Activated naive CD4-positive, alpha-beta T cell treated with anti-CD3 and anti-CD28 coated beads, Interleukin-2, amount 50 U/mL, for 24 hours (primary cell): Measurements from ENCODE around the gene FHOD3.
A peak's percentile ranks its signal among the peaks of the same experiment; 100 is the strongest.

ENCODE experiments used
- H3K27ac Mint-ChIP-seq: one replicate; pipeline ENCODE4 v1.8.0; 2021; ENCODE audit warnings: mild to moderate bottlenecking, mixed read lengths
- H3K27me3 Mint-ChIP-seq: one replicate; pipeline ENCODE4 v1.8.0; 2021; ENCODE audit warnings: mixed read lengths
- H3K36me3 Mint-ChIP-seq: one replicate; pipeline ENCODE4 v1.8.0; 2021; ENCODE audit warnings: mixed read lengths
- H3K4me1 Mint-ChIP-seq: one replicate; pipeline ENCODE4 v1.8.0; 2021; ENCODE audit warnings: mixed read lengths
- H3K4me3 Mint-ChIP-seq: one replicate; pipeline ENCODE4 v1.8.0; 2021; ENCODE audit warnings: mild to moderate bottlenecking, mixed read lengths
- H3K9me3 Mint-ChIP-seq: one replicate; pipeline ENCODE4 v1.8.0; 2021; ENCODE audit warnings: mixed read lengths

FHOD3 gene

GRCh38 chr18:36769172-36769571 lies 471.7 kb downstream of the FHOD3 start:
- H3K27ac Mint-ChIP-seq = no peak overlapping the region
- H3K4me1 Mint-ChIP-seq = peaks cover 8% of the 10 kb centered on the region
- no peak overlapping the region for H3K4me3 Mint-ChIP-seq
- peaks cover 2% of the 10 kb centered on the region for H3K36me3 Mint-ChIP-seq
- no peaks in the 10 kb centered on the region for H3K9me3 Mint-ChIP-seq
- H3K27me3 Mint-ChIP-seq = peaks cover 3% of the 10 kb centered on the region

DNA sequence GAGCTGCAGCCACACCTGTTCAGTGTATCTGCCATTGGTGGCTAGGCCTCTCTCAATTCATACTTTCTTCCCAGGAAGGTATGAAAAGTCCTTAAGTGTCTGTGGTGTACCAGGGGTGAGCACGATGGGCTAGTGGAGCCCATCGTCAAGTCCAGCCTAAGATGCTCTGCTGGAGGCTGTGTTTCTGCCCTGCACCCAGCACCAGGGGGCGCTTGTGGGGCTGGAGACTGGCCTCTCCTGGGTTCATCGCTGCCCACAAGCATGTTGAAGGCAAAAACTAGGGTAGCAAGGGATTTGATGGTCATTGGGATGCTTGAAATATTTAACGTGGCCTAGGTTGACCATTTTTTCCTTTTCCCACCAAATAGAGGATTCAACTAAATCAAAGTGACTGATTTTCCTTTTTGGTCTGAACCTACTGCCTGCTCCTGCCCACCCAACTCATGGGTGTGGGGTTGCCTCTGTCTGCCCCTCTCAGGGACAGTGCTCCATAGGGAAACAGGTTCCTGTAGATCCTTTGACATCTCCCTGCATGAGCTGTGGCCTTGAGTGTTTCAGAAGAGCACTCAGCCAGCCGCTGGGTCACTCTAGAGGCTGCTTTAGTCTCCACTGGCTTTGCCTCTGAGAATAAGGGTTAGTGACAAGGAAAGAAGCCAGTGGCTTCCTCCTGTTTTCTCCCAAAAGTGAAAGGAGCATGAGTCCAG lies 472.2 kb downstream of the FHOD3 start:
- Mint-ChIP-seq H3K9me3 (no peaks in the 10 kb centered on the region), H3K27me3 (peaks cover 3% of the 10 kb centered on the region), H3K36me3 (peaks cover 2% of the 10 kb centered on the region), H3K4me3 (no peak overlapping the region), H3K4me1 (peaks cover 8% of the 10 kb centered on the region), H3K27ac (no peak overlapping the region)

DNA sequence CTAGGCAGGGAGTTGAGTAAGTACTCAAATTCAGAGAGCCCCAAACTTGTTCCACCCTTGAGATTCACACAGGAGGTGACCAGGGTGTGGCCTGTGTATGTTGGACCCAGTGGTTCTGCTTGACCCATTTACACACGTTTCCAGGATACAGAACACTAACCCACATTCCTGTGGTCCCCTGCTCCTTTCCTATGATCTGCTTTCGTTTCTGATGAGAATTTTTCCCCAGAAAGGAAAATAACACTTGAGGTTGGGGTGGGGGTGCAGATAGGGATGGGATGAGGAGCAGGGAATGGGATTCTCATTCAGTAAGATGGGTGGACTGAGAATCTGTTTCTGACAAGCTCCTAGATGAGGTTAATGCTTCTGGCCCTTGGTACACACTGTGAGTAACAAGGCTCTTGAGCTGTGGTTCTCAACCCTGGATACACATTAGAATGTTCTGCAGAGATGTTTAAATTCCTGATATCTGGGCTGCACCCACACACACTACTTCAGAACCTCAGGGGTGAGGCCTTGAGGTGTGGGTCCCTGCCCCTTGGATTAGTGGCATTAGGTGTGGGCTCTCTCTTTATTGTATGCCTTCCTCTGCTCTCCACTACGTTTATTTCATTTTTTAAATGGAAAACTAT lies 472.9 kb downstream of the FHOD3 start:
- peaks cover 2% of the 10 kb centered on the region for H3K36me3 Mint-ChIP-seq
- no peak overlapping the region for H3K4me3 Mint-ChIP-seq
- H3K4me1 Mint-ChIP-seq = peaks cover 8% of the 10 kb centered on the region

DNA sequence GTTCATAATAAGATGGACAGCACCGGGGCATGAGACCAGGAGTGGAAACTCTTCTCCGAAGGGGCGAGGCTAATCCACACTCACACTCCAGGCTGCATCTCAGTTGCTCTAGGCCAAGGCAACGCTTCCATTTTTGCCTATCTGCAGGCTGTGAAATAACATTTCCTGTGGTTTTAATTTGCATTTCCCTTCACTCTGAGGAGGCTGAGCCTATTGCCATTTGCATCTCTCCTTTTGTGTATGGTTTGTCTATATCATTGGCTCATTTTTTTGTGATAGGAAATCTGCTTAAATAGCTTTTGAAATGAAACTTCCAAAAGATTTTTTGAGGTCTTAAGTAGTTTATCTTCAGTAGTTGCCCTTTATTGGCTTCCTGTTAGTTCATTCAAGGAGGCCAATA lies 473.7 kb downstream of the FHOD3 start:
- Mint-ChIP-seq H3K36me3 (peaks cover 2% of the 10 kb centered on the region), H3K4me3 (no peak overlapping the region), H3K27ac (no peak overlapping the region), H3K4me1 (peaks cover 8% of the 10 kb centered on the region), H3K27me3 (peaks cover 3% of the 10 kb centered on the region), H3K9me3 (no peaks in the 10 kb centered on the region)

More for the DNA sequence above, 472.9 kb downstream of the FHOD3 start:
- H3K27ac Mint-ChIP-seq = no peak overlapping the region
- H3K27me3 Mint-ChIP-seq = peaks cover 3% of the 10 kb centered on the region
- H3K9me3 Mint-ChIP-seq = no peaks in the 10 kb centered on the region

GRCh38 chr18:36772241-36772723 lies 474.8 kb downstream of the FHOD3 start:
- H3K9me3 Mint-ChIP-seq = no peaks in the 10 kb centered on the region
- H3K27ac Mint-ChIP-seq = no peak overlapping the region
- peaks cover 2% of the 10 kb centered on the region for H3K36me3 Mint-ChIP-seq
- no peak overlapping the region for H3K4me3 Mint-ChIP-seq
- peaks cover 3% of the 10 kb centered on the region for H3K27me3 Mint-ChIP-seq
- H3K4me1 Mint-ChIP-seq = peaks cover 8% of the 10 kb centered on the region

- no peak overlapping the region for H3K4me3 Mint-ChIP-seq
- no peaks in the 10 kb centered on the region for H3K9me3 Mint-ChIP-seq
- H3K4me1 Mint-ChIP-seq = peaks cover 8% of the 10 kb centered on the region
- no peak overlapping the region for H3K27ac Mint-ChIP-seq
- H3K27me3 Mint-ChIP-seq = no peaks in the 10 kb centered on the region
- H3K36me3 Mint-ChIP-seq = peaks cover 2% of the 10 kb centered on the region
Measured at GRCh38 chr18:36775396-36775795, 477.9 kb downstream of the FHOD3 start.

GRCh38 chr18:36776650-36777049 lies 479.1 kb downstream of the FHOD3 start:
- H3K4me1 Mint-ChIP-seq = no peaks in the 10 kb centered on the region
- no peaks in the 10 kb centered on the region for H3K9me3 Mint-ChIP-seq
- peaks cover 2% of the 10 kb centered on the region for H3K36me3 Mint-ChIP-seq
- H3K27ac Mint-ChIP-seq = no peak overlapping the region
- H3K27me3 Mint-ChIP-seq = no peaks in the 10 kb centered on the region
- H3K4me3 Mint-ChIP-seq = no peak overlapping the region

GRCh38 chr18:36777566-36777965 lies 480.1 kb downstream of the FHOD3 start:
- Mint-ChIP-seq H3K9me3 (no peaks in the 10 kb centered on the region), H3K27me3 (no peaks in the 10 kb centered on the region), H3K4me1 (no peaks in the 10 kb centered on the region), H3K4me3 (no peak overlapping the region), H3K27ac (no peak overlapping the region), H3K36me3 (no peaks in the 10 kb centered on the region)

DNA sequence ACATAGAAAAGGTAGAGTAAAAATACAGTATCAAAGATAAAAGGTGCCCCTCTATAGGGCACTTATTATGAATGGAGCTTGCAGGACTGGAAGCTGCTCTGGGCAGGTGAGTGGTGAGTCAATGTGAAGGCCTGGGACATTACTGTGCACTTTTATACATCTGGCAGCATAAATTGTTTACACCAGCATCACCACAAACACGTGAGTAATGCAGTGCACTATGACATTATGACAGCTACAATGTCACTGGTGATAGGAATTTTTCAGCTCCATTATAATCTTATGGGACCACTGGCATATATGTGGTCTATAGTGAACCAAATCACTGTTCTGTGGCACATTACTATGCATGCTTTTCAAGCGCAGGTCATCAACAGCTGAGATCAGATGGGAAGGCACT lies 483.2 kb downstream of the FHOD3 start:
- Mint-ChIP-seq H3K4me3 (no peak overlapping the region), H3K27ac (no peak overlapping the region), H3K27me3 (no peaks in the 10 kb centered on the region), H3K9me3 (no peaks in the 10 kb centered on the region), H3K4me1 (no peaks in the 10 kb centered on the region), H3K36me3 (peaks cover 3% of the 10 kb centered on the region)

DNA sequence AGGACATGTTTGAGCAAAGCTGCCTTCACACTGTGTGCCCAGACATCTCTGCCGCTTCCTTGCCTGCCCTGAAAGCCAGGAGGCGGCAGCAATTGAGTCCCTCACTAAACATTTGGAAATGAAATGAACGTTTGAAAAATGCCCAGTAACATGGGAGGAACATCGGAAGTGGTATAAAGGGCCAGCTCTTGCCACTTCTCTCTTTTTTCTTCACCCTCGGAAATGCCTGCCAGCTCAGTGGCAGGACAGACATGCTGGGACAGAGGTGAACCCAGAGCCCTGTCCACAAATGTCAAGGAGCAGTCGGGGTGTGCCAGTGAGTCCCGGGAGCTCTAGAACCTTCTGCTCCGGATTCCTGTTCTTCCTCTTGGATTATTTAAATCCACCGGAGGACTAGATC lies 485.2 kb downstream of the FHOD3 start:
- Mint-ChIP-seq H3K4me1 (no peaks in the 10 kb centered on the region), H3K27me3 (no peaks in the 10 kb centered on the region), H3K27ac (no peak overlapping the region), H3K9me3 (no peaks in the 10 kb centered on the region), H3K4me3 (no peak overlapping the region), H3K36me3 (peaks cover 9% of the 10 kb centered on the region)

- Mint-ChIP-seq H3K27me3 (no peaks in the 10 kb centered on the region), H3K9me3 (no peaks in the 10 kb centered on the region), H3K4me3 (no peak overlapping the region), H3K36me3 (peaks cover 9% of the 10 kb centered on the region), H3K27ac (no peak overlapping the region), H3K4me1 (no peaks in the 10 kb centered on the region)
Measured at GRCh38 chr18:36783792-36784191, 486.3 kb downstream of the FHOD3 start.

GRCh38 chr18:36786686-36787085 lies 489.2 kb downstream of the FHOD3 start:
- no peaks in the 10 kb centered on the region for H3K9me3 Mint-ChIP-seq
- H3K4me3 Mint-ChIP-seq = no peak overlapping the region
- no peaks in the 10 kb centered on the region for H3K27me3 Mint-ChIP-seq
- no peaks in the 10 kb centered on the region for H3K4me1 Mint-ChIP-seq
- no peak overlapping the region for H3K27ac Mint-ChIP-seq
- H3K36me3 Mint-ChIP-seq = peaks cover 31% of the 10 kb centered on the region

- H3K4me1 Mint-ChIP-seq = no peaks in the 10 kb centered on the region
Measured at GRCh38 chr18:36792634-36793283, 495.2 kb downstream of the FHOD3 start.

GRCh38 chr18:36798738-36799473 lies 501.4 kb downstream of the FHOD3 start:
- Mint-ChIP-seq H3K27me3 (no peaks in the 10 kb centered on the region), H3K4me3 (no peak overlapping the region), H3K9me3 (no peaks in the 10 kb centered on the region), H3K36me3 (peaks cover 52% of the 10 kb centered on the region), H3K27ac (peak overlapping the region; percentile 20), H3K4me1 (no peaks in the 10 kb centered on the region)

More at GRCh38 chr18:36792634-36793283, 495.2 kb downstream of the FHOD3 start:
- Mint-ChIP-seq H3K4me3 (no peak overlapping the region), H3K27me3 (no peaks in the 10 kb centered on the region), H3K27ac (no peak overlapping the region), H3K36me3 (peaks cover 59% of the 10 kb centered on the region), H3K9me3 (no peaks in the 10 kb centered on the region)

- peaks cover 35% of the 10 kb centered on the region for H3K36me3 Mint-ChIP-seq
- H3K4me1 Mint-ChIP-seq = peaks cover 9% of the 10 kb centered on the region
- H3K27me3 Mint-ChIP-seq = no peaks in the 10 kb centered on the region
- H3K9me3 Mint-ChIP-seq = no peaks in the 10 kb centered on the region
- no peak overlapping the region for H3K4me3 Mint-ChIP-seq
- no peak overlapping the region for H3K27ac Mint-ChIP-seq
Measured at GRCh38 chr18:36805105-36805504, 507.6 kb downstream of the FHOD3 start.
